Activated naive CD4-positive, alpha-beta T cell treated with anti-CD3 and anti-CD28 coated beads, Interleukin-2, amount 50 U/mL, for 16 hours (primary cell): ENCODE results near the gene MORC3.
"Not testable (repeated sequence)": the region's sequence is repeated elsewhere in the genome, so short reads cannot be mapped to it uniquely, and the experiment has no call there.

Experiments used
- DNase-seq: peaks from one replicate; pipeline ENCODE4 v3.0.0-alpha.2; 2020

The MORC3 gene

GRCh38 chr21:36319767-36320420 lies at the start of gene MORC3:
TSS of gene MORC3 (plus strand) at chr21:36320197. CDS start at chr21:36320265, 68 bp downstream.
- peak; percentile 98 for DNase-seq

DNA sequence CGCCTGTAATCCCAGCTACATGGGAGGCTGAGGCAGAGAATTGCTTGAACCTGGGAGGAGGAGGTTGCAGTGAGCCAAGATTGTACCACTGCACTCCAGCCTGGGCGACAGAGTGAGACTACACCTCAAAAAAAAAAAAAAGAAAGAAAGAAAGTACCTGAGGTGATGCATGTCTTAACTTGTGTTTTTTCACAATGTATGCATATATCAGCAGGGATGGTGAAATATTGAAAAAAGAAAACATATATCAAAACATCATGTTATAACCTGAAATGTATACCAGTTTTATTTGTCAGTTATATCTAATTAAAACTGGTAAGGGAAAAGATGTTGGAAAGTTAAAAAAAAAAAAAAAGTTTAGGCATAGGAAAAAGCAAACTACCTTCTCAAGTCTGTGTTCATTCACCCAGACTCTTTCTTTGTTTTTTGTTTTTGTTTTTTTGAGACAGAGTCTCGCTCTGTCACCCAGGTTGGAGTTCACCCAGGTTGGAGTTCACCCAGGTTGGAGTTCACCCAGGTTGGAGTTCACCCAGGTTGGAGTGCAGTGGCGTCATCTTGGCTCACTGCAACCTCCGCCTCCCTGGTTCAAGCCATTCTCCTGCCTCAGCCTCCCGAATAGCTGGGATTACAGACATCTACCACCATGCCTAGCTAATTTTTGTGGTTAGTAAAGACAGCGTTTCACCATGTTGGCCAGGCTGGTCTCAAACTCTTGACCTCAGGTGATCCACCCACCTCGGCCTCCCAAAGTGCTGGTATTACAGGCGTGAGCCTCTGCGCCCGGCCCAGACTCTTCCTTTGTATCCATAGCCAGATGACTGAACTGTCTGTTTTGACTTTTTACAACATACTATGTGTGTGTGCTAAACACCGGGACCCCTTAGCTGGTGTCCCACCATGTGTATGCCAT lies 49.0 kb upstream of the MORC3 start:
- DNase-seq = not testable (repeated sequence)

DNA sequence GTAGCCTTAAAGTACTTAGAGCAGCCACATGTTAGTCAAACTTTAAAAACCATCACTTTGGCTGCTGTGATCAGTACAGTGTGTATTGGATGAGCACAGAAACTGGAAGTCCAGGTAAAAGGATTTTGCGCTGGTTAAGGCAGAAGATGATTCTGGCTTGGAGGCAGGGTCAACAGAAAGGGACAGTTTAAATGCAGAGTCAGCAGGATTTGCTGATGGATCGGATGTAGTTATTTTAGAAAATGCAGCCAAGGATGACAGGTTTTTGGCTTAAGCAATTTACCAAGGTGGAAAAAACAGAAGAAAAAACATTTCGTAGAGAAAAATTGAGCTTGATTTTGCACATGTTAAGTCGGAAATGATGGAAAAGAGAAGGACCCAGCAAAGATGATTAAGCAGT lies 45.9 kb upstream of the MORC3 start:
- DNase-seq = no peak

- no peak for DNase-seq
Observed at GRCh38 chr21:36282568-36283230, 37.3 kb upstream of the MORC3 start.

- DNase-seq = not testable (repeated sequence)
Observed at GRCh38 chr21:36283231-36283622, 36.8 kb upstream of the MORC3 start.

- DNase-seq = no peak
Observed at GRCh38 chr21:36288651-36289243, 31.2 kb upstream of the MORC3 start.

DNA sequence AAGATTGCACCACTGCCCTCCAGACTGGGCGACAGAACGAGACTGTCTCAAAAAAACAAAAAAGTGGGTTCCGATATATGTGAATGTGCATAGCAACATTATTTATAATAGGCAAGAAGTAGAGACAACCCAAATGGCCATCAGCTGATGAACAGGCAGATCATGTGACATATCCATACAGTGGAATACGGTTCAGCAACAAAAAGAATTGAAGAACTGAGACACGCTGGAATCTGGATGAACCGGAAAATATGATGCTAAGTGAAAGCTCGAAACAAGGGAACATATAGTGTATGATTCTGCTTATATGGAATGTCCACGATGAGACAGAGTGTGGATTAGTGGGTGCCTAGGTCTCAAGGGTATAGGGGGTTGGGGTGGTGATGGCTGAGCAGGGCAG lies 28.5 kb upstream of the MORC3 start:
- no peak for DNase-seq

GRCh38 chr21:36297406-36297937 lies 22.5 kb upstream of the MORC3 start:
- DNase-seq = no peak

GRCh38 chr21:36297938-36298572 lies 21.9 kb upstream of the MORC3 start:
- DNase-seq = peak; percentile 61

DNA sequence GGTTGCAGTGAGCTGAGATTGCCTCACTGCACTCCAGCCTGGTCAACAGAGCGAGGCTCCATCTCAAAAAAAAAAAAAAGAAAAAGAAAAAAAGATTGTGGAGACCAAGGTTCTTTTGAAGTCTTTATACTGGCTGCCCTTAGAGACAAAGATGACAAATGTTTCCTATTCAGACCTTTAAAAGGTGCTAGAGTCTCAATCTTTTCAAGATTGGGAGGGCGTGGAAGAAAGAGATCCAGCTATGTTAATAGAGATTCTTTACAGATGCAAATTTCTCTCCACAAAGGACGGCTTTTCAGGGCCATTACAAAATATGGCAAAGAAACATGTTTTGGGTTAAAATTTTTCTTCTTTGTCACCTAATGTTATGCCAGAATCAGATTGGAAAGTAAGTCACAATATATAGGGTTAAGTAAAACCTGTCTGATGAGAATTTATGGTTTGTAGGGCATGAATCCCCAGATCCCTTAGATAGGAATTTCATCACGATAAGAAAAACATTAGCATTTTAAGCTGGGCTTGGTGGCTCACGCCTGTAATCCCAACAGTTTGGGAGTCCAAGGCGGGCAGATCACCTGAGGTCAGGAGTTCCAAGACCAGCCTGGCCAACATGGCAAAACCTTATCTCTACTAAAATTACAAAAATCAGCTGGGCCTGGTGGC lies 13.0 kb upstream of the MORC3 start:
- no peak for DNase-seq

DNA sequence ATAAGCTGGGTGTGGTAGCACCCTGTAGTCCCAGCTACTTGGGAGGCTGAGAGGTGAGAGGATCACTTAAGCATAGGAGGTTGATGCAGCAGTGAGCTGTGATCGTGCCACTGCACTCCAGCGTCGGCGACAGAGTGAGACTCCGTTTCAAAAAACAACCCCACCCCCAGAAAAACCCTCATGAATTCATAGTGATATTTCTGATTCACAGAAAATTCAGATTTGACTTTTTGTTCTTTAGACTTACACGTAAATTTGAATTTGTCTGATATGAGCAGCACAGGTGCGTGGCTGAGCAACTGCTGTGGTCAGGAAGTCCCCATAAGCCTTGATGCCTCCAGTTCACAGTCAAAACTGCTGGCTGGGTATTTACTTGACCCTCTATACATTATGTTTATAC lies 10.0 kb upstream of the MORC3 start:
- peak; percentile 50 for DNase-seq

DNA sequence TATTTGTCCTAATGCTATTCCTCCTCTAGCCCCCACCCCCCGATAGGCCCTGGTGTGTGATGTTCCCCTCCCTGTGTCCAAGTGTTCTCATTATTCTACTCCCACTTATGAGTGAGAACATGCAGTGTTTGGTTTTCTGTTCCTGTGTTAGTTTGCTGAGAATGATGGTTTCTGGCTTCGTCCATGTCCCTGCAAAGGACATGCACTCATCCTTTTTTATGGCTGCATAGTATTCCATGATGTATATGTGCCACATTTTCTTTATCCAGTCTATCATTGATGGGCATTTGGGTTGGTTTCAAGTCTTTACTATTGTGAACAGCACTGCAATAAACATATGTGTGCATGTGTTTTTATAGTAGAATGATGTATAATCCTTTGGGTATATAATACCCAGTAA lies 6.6 kb upstream of the MORC3 start:
- DNase-seq = not testable (repeated sequence)

- DNase-seq = not testable (repeated sequence)
Observed at GRCh38 chr21:36316045-36316444, 4.0 kb upstream of the MORC3 start.

DNA sequence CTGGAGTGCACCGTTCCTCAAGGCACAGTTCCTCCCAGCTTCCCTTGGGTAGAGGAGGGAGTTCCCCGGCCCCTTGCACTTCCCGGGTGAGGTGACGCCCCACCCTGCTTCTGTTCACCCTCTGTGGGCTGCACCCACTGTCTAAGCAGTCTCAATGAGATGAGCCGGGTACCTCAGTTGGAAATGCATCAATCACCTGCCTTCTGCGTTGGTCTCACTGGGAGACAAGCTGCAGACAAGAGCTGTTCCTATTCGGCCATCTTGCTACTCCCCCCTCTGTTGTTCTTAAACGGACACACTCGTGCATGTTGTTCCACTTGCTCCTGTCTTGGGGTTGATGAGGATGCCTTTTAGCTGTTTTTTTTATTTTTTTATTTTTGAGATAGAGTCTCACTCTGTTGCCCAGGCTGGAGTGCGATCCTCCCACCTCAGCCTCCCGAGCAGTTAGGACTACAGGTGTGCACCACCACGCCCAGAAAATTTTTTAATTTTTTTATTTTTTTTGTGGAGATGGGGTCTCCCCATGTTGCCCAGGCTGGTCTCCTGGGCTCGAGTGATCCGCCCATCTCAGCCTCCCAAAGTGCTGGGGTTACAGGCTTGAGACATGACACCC lies 3.0 kb upstream of the MORC3 start:
- DNase-seq = no peak

DNA sequence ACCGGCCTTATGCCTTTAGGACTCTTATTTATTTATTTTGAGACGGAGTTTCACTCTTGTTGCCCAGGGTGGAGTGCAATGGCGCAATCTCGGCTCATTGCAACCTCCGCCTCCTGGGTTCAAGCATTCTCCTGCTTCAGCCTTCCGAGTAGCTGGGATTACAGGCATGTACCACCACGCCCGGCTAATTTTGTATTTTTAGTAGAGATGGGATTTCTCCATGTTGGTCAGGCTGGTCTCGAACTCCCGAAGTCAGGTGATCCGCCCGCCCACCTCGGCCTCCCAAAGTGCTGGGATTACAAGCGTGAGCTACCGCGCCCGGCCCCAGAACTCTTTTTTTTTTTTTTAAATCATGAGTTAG lies 611 bp upstream of the MORC3 start:
- DNase-seq = not testable (repeated sequence)

- DNase-seq = no peak
Observed at GRCh38 chr21:36320421-36321324, 676 bp downstream of the MORC3 start.

DNA sequence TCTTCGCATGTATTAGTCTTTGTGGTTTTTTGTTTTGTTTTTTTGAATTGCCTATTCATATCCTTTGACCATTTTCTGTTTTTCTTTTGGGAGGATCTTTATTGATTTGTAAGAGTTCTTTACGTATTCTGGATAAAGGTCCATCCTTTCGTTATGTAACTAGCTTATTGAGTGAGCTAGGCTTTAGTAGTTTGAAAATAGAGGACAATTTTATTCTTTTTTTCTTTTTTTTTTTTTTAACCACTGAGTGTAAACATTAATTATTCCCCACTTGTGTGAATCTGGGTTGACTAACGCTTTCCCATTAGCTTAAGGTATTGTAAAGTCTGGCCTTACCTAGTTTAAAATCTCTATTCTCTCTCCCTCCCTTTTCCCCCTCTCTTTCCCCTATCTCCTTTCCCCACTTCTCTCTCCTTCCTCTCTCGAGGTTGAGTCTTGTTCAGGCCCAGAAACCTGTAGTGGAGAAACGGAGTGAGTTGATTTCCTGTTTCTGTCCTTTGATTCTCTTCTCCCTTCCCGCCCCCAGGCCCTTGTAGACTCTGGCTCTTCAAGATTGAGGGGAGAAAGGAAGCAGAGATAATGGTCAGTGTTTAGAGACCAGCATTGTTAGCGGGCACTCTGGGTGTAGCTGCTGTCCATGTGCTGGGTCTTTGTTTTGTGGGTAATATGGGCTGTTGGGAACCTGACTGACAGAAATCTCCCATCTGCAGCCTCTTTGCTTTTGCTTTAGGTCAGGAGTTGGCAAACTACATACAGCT lies 1.5 kb downstream of the MORC3 start:
- DNase-seq = no peak

GRCh38 chr21:36322083-36322424 lies 2.1 kb downstream of the MORC3 start:
- DNase-seq = no peak

DNA sequence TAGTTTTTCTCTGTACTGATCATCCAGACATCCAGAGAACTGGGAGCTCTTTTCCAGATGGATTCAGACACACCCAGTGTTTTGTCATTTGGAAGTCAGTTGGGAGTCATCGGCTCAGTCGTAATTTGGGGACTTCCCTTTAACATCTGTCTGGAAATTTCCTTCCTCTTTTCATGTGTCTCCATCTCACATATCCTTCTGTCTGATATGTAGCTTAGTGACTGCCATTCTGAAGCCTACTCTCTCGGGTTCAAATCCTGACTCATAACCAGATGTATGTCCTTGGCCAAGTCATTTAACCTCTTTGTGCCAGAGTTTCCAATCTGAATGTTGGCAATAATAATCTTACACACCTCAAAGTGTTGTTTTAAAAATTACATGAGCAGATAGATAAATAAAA lies 3.0 kb downstream of the MORC3 start:
- DNase-seq = no peak
